ENCODE results near the gene LIN37.
"Not testable (repeated sequence)": the region's sequence is repeated elsewhere in the genome, so short reads cannot be mapped to it uniquely, and the experiment has no call there.

Gene LIN37

DNA sequence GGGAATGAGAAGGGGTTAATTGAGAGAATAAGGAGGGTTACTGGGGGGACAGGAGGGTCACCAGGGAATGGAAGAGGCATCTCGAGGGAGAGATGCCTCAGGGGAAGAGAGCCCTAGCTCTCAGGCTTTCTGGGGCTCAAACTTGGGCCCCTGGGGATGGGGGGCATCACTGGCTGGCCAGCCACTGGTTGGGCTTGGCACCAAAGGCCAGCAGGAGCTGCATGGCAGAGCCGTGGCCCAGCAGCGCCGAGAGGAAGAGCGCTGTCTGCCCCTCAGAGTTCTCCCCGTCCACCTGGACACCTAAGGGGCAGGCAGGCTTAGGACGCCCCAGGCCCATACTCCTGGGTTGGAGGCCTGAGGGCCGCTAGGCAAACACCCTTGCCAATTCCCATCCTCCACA lies 44.5 kb downstream of the LIN37 start:
- DNase-seq = no peak

GRCh38 chr19:35793381-35794165 lies 45.2 kb downstream of the LIN37 start:
- DNase-seq = no peak

DNA sequence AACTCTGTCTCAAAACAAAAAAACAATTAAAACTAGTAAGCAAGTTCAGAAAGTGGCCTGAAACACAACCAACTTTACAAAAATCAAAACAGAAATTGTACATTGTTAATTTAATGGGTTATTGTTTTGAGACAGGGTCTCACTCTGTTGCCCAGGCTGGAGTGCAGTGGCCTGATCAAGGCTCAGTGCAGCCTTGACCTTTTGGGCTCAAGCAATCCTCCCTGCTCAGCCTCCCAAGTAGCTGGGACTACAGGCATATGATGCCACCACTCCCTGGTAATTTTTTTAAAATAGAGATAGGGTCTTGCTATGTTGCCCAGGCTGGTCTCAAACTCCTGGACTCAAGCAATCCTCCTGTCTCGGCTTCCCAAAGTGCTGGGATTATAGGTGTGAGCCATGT lies 47.2 kb downstream of the LIN37 start:
- not testable (repeated sequence) for DNase-seq

GRCh38 chr19:35796645-35797542 lies 48.5 kb downstream of the LIN37 start:
- no peak for DNase-seq

GRCh38 chr19:35797663-35798062 lies 49.3 kb downstream of the LIN37 start:
- no peak for DNase-seq

- no peak for DNase-seq
These were observed 53.5 kb downstream of the LIN37 start for GRCh38 chr19:35801828-35802227.
